Psoas muscle (tissue), 8 donors: ENCODE measurements around the gene MBNL2. TPM values are rescaled to one million over a fixed set of nuclear protein-coding genes. Genes with fewer than 3 reads are reported as not detected.

Experiments used
- ATAC-seq, 4 donors: fragments of 200-7000 bp; cut with Tn5 transposase; one replicate each; pipeline ENCODE4 v1.9.1; 2020; ENCODE audit warnings: moderate library complexity in 3 of 4, mild to moderate bottlenecking in 2 of 4
- DNase-seq, 2 donors: peaks; one replicate each; pipeline ENCODE4 v3.0.0-alpha.2; 2020
- H3K27ac ChIP-seq: fragments of 200-600 bp; one replicate; pipeline ENCODE4 v1.8.0; 2022
- H3K27me3 ChIP-seq, 3 donors: fragments of 200-600 bp in 1 of 3; one replicate each; pipeline versions ENCODE4 v1.6.1 to v1.8.0; 2013 to 2022; ENCODE audit warnings: low read length in 2 of 3, mild to moderate bottlenecking in 2 of 3, moderate library complexity in 1 of 3; ENCODE audit not compliant: insufficient read depth in 3 of 3
- H3K36me3 ChIP-seq, 2 donors: fragments of 200-600 bp in 1 of 2; one replicate each; pipeline versions ENCODE4 v1.6.1 to v1.8.0; 2013 to 2022; ENCODE audit warnings: low read depth in 1 of 2, mild to moderate bottlenecking in 1 of 2, moderate library complexity in 1 of 2; ENCODE audit not compliant: insufficient read depth in 1 of 2
- H3K4me1 ChIP-seq: fragments of 200-600 bp; one replicate; pipeline ENCODE4 v1.8.0; 2022
- H3K4me3 ChIP-seq: fragments of 200-600 bp; one replicate; pipeline ENCODE4 v1.8.0; 2022; ENCODE audit warnings: mild to moderate bottlenecking
- H3K9me3 ChIP-seq: fragments of 200-600 bp; one replicate; pipeline ENCODE4 v1.8.0; 2022
- WGBS, 3 donors: extraction: QIAGEN DNeasy Blood & Tissue Kit; methylation state at CpG; one replicate each; pipeline versions ENCODE4 v1.1.6 to v1.1.7; 2013; 5-methylcytosine and 5-hydroxymethylcytosine counted together
- intact Hi-C, 2 donors: fragments of 100-400 bp; cut with DNase I; formaldehyde crosslinking; loops; one replicate each; pipeline versions ENCODE4 v1.11.0 to v1.14.2; 2022
- polyA plus RNA-seq, 3 donors: library from polyadenylated mRNA; stranded (reverse); fragments of 200-250 nt; gene quantifications; one replicate each; pipeline ENCODE4 v1.2.3, GENCODE V29; 2013
- total RNA-seq, 4 donors: library from RNA; stranded (reverse); fragmentation: NEBNext Ultra II Directional in 2 of 4; extraction: Animal tissue kit (Norgen Biotek cat#: 25700) in 2 of 4; gene quantifications; one replicate each; pipeline versions ENCODE4 v1.2.1 to v1.2.4, GENCODE V29; 2021 to 2023
- TF ChIP-seq, protein P1 (sequence below): fragments of 200-600 bp; IDR thresholded peaks from one replicate; pipeline ENCODE4 v1.8.0; 2022; ENCODE audit warnings: antibody characterized with exemption
- donor health status: healthy with polysubstance abuse.
- donor health status: DM: no; HTN: no; CAD: no; lungs with moderate emphysema.
- donor health status: Bipolar disorder and iron deficiency.
- donor health status: healthy.
- donor health status: DM: yes; HTN: yes; CAD: no.
- donor health status: DM: no; HTN: no; CAD: no.
- donor health status: DM: no; HTN: no; CAD: no.
- donor health status: DM: yes; HTN: yes; CAD: no.

The MBNL2 gene
- total and polyA plus RNA-seq, 7 donors: 13.3 to 93.1 (median 61.9) TPM

DNA sequence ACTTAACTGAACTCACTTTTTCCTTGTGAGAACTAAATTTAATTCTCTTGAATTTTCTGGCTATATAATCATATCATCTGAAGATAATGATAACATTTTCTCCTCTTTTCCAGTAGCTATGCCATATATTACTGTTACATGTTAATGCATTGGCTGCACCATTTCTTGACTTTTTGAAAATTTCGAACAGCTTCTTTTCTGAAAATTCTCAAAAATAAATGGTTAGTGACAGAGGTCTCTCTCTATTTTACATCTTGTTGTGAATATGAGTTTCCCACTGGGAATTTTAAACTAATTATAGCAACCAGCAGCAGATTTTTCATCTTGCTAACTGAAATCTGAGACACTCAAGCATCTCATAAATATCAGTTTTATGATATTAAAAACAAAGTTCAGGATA lies 30.6 kb downstream of the MBNL2 start:
- ATAC-seq (no peak), DNase-seq (no peak)
- H3K4me1 ChIP-seq: peaks cover 92% of the 10 kb centered on the region
- H3K27me3 ChIP-seq: no peaks in the 10 kb centered on the region
- TF ChIP-seq, protein P1, sequence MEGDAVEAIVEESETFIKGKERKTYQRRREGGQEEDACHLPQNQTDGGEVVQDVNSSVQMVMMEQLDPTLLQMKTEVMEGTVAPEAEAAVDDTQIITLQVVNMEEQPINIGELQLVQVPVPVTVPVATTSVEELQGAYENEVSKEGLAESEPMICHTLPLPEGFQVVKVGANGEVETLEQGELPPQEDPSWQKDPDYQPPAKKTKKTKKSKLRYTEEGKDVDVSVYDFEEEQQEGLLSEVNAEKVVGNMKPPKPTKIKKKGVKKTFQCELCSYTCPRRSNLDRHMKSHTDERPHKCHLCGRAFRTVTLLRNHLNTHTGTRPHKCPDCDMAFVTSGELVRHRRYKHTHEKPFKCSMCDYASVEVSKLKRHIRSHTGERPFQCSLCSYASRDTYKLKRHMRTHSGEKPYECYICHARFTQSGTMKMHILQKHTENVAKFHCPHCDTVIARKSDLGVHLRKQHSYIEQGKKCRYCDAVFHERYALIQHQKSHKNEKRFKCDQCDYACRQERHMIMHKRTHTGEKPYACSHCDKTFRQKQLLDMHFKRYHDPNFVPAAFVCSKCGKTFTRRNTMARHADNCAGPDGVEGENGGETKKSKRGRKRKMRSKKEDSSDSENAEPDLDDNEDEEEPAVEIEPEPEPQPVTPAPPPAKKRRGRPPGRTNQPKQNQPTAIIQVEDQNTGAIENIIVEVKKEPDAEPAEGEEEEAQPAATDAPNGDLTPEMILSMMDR: no peak
- intact Hi-C loops: no loop called here
- H3K36me3 ChIP-seq: no peaks in the 10 kb centered on the region
- peak overlapping the region; percentile 83 for H3K27ac ChIP-seq
- WGBS, 3 donors: 83 to 84% (median 84%) methylated on average over 1 of the region's 1 CpG
- no peak overlapping the region for H3K4me3 ChIP-seq
- H3K9me3 ChIP-seq: no peaks in the 10 kb centered on the region

DNA sequence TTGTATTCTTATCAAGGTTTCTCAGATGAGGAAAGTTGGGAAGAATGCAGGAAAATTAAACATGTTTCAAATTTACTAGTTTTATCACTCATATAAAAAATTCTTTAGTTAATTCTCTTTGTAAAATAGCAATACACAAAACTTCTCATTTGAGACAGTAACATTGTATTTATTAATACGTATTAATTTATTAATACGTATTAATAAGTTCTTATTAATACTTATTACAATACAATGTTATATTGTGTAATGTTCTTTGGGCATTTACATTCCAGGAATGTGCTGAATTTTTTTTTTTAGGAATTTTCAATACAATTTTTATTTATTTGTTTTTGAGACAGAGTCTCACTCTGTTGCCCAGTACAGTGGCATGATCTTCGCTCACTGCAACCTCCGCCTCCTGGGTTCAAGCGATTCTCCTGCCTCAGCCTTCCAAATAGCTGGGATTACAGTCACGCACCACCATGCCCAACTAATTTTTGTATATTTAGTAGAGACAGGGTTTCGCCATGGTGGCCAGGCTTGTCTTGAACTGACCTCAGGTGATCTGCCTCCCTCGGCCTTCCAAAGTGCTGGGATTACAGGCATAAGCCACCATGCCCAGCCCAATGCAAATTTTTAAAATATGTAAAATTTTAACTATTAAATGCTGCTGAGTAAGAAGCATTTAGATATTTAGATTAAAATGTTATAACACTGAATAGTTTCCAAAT lies 31.6 kb downstream of the MBNL2 start:
- intact Hi-C loops: no loop called here

DNA sequence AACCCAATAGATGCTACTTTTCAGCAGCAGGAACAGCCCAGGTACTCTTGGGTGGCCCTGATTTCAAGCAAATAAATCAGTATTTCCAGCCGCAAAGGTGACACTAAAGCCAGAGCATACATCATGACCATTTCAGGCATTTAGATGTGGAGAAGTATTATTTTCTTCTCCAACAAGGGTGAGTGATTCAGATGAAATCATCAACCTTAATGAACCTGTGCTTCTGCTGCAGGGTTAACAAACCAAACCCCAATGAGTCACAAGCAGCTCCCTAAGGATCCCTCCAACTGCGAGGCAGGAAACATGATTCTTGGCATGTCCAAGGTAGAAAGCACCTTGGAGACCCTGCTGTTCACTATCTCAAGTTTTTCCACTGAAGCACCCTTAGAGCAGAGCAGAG lies 32.7 kb downstream of the MBNL2 start:
- 38 to 49% (median 46%) methylated on average over 2 of the region's 2 CpGs for WGBS, 3 donors
- intact Hi-C loops: no loop called here
- DNase-seq: no peak
- H3K27me3 ChIP-seq: no peaks in the 10 kb centered on the region
- no peak overlapping the region for H3K4me3 ChIP-seq
- H3K9me3 ChIP-seq: no peaks in the 10 kb centered on the region
- peaks cover 90% of the 10 kb centered on the region for H3K4me1 ChIP-seq
- H3K36me3 ChIP-seq: no peaks in the 10 kb centered on the region
- ATAC-seq: peak; percentile 11 to 23 (median 20)
- TF ChIP-seq, protein P1: no peak
- peak overlapping the region; percentile 83 for H3K27ac ChIP-seq

More for the DNA sequence above, 31.6 kb downstream of the MBNL2 start:
- Histone ChIP-seq H3K9me3 (no peaks in the 10 kb centered on the region), H3K4me1 (peaks cover 90% of the 10 kb centered on the region), H3K27ac (peak overlapping the region; percentile 83), H3K27me3 (no peaks in the 10 kb centered on the region), H3K36me3 (no peaks in the 10 kb centered on the region), H3K4me3 (no peak overlapping the region)
- 81 to 89% (median 83%) methylated on average over 8 of the region's 8 CpGs for WGBS, 3 donors
- no peak for DNase-seq
- ATAC-seq: no peak
- TF ChIP-seq, protein P1: no peak

DNA sequence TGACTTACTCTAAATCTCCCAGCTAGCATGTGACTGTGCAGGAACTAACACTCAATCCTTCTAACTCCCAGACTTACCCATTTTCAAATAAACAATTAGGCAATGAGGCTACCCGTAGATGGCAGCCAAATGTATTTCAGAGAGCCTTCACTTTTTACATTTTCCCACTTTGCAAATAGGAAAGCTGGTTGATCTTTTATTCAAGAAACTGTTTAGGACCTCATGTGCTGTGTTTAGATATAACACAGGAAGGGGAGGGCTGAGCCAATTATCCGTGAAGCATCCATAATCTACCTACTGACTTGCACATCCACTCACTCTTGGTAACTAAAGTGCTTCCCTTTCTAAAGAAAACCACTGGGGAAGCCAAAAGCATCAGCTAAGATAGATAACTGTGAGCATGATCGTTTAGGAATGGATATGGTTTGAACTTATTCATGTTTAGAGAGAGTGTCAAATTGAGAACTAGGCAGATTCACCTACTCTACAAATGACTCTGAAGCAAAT lies 33.4 kb downstream of the MBNL2 start:
- Histone ChIP-seq H3K4me3 (no peak overlapping the region), H3K27ac (peak overlapping the region; percentile 83), H3K4me1 (peaks cover 90% of the 10 kb centered on the region), H3K27me3 (no peaks in the 10 kb centered on the region), H3K36me3 (no peaks in the 10 kb centered on the region), H3K9me3 (no peaks in the 10 kb centered on the region)
- intact Hi-C loops: no loop called here
- ATAC-seq: no peak
- no peak for DNase-seq
- WGBS, 3 donors: 41 to 71% (median 47%) methylated on average over 3 of the region's 3 CpGs
- TF ChIP-seq, protein P1: no peak
